Neural cell (in vitro differentiated cells): Measurements from ENCODE around the gene ENOX1. TPM values are rescaled to one million over a fixed set of nuclear protein-coding genes. Genes with fewer than 3 reads are reported as not detected.

Experiments
- H2AFZ ChIP-seq: fragments of 200-600, 300-800 bp; sonication (generic), shearing (Covaris generic); 2 replicates; pipeline ENCODE4 v1.6.0; 2014; ENCODE audit warnings: low read depth, mild to moderate bottlenecking, antibody characterized with exemption, low read length, moderate library complexity
- H3F3A ChIP-seq: fragments of 200-600 bp; shearing (Covaris generic); 2 replicates; pipeline ENCODE4 v1.6.1; 2016; ENCODE audit warnings: mild to moderate bottlenecking, moderate library complexity, mixed read lengths, antibody characterized with exemption, low read length; ENCODE audit not compliant: insufficient read depth, poor library complexity, severe bottlenecking
- H3K27ac ChIP-seq: fragments of 200-600, 300-800 bp; sonication (generic), shearing (Covaris generic); 2 replicates; pipeline ENCODE4 v1.5.1; 2014; ENCODE audit warnings: mild to moderate bottlenecking, low read length, moderate library complexity
- H3K27me3 ChIP-seq: fragments of 300-800, 200-600 bp; sonication (generic), shearing (Covaris generic); 2 replicates; pipeline ENCODE4 v1.6.0; 2014; ENCODE audit warnings: mild to moderate bottlenecking, low read depth, low read length, moderate library complexity; ENCODE audit not compliant: insufficient read depth
- H3K36me3 ChIP-seq: fragments of 300-800, 200-600 bp; sonication (generic), shearing (Covaris generic); 2 replicates; pipeline ENCODE4 v1.5.1; 2014; ENCODE audit warnings: mild to moderate bottlenecking, antibody characterized with exemption, low read length, moderate library complexity; ENCODE audit not compliant: insufficient read depth
- H3K4me2 ChIP-seq: fragments of 300-800, 200-600 bp; sonication (generic), shearing (Covaris generic); 2 replicates; pipeline ENCODE4 v1.6.0; 2014; ENCODE audit warnings: mild to moderate bottlenecking, low read length
- H3K4me3 ChIP-seq: fragments of 300-800, 200-600 bp; sonication (generic), shearing (Covaris generic); 2 replicates; pipeline ENCODE4 v1.5.1; 2014; ENCODE audit warnings: mild to moderate bottlenecking, low read length, moderate library complexity
- H3K79me2 ChIP-seq: fragments of 200-600 bp; shearing (Covaris generic); replicated peaks from 2 replicates; pipeline ENCODE4 v1.6.0; 2014; ENCODE audit warnings: mild to moderate bottlenecking, low read length, moderate library complexity; ENCODE audit not compliant: insufficient read depth
- H3K9ac ChIP-seq: fragments of 300-800, 200-600 bp; sonication (generic), shearing (Covaris generic); 2 replicates; pipeline ENCODE4 v1.6.1; 2016; ENCODE audit warnings: mild to moderate bottlenecking, low read length, mixed read lengths
- H3K9me2 ChIP-seq: fragments of 200-600 bp; shearing (Covaris generic); 2 replicates; pipeline ENCODE4 v1.6.1; 2016; ENCODE audit warnings: mild to moderate bottlenecking, low read length, mixed read lengths; ENCODE audit not compliant: insufficient read depth
- H3K9me3 ChIP-seq: fragments of 200-600, 300-800 bp; sonication (generic), shearing (Covaris generic); 2 replicates; pipeline ENCODE4 v1.6.1; 2016; ENCODE audit warnings: mild to moderate bottlenecking, mixed run types, low read length, moderate library complexity, mixed read lengths
- H4K20me1 ChIP-seq: fragments of 200-600 bp; shearing (Covaris generic); 2 replicates; pipeline ENCODE4 v1.6.1; 2016; ENCODE audit warnings: mild to moderate bottlenecking, mixed run types; ENCODE audit not compliant: insufficient read depth
- CTCF ChIP-seq: fragments of 450-650 bp; IDR thresholded peaks from 2 replicates; pipeline ENCODE4 v1.5.1; 2014; ENCODE audit warnings: antibody characterized with exemption, mild to moderate bottlenecking, moderate library complexity; ENCODE audit not compliant: poor library complexity, severe bottlenecking
- EP300 ChIP-seq: fragments of 450-650 bp; conservative IDR thresholded peaks from 2 replicates; pipeline ENCODE4 v1.6.1; 2014; ENCODE audit warnings: antibody characterized with exemption, mild to moderate bottlenecking, moderate library complexity; ENCODE audit not compliant: poor library complexity, severe bottlenecking
- EZH2 ChIP-seq: fragments of 200-600, 300-800 bp; shearing (Covaris generic), sonication (generic); IDR thresholded peaks from 2 replicates; pipeline ENCODE4 v1.6.1; 2014; ENCODE audit warnings: antibody characterized with exemption, low read length, borderline replicate concordance, mild to moderate bottlenecking; ENCODE audit not compliant: insufficient read depth, poor library complexity, severe bottlenecking
- MXI1 ChIP-seq: fragments of 450-650 bp; conservative IDR thresholded peaks from 2 replicates; pipeline ENCODE4 v1.6.1; 2014; ENCODE audit warnings: antibody characterized with exemption, mild to moderate bottlenecking; ENCODE audit not compliant: poor library complexity, severe bottlenecking
- POLR2AphosphoS5 ChIP-seq: IDR thresholded peaks from 2 replicates; pipeline ENCODE4 v1.6.1; 2012
- RAD21 ChIP-seq: fragments of 450-650 bp; conservative IDR thresholded peaks from 2 replicates; pipeline ENCODE4 v1.6.1; 2014; ENCODE audit warnings: antibody characterized with exemption, mild to moderate bottlenecking, moderate library complexity
- REST ChIP-seq: IDR thresholded peaks from 2 replicates; pipeline ENCODE4 v1.6.1; 2012; ENCODE audit warnings: borderline replicate concordance
- SMC3 ChIP-seq: fragments of 450-650 bp; conservative IDR thresholded peaks from 2 replicates; pipeline ENCODE4 v1.6.1; 2014; ENCODE audit warnings: antibody characterized with exemption, mild to moderate bottlenecking, moderate library complexity; ENCODE audit not compliant: poor library complexity
- TAF1 ChIP-seq: IDR thresholded peaks from 2 replicates; pipeline ENCODE4 v1.6.1; 2012; ENCODE audit warnings: low read depth
- polyA plus RNA-seq: library from polyadenylated mRNA; depleted of rRNA; stranded (reverse); fragments of >200 nt; gene quantifications from 2 replicates; pipeline ENCODE4 v1.2.3, GENCODE V29; 2014

ENOX1 gene
- polyA plus RNA-seq, 1 donor from 2014 or later = 42.6 TPM

GRCh38 chr13:43464578-43465264 lies 322.1 kb downstream of the ENOX1 start:
- Histone ChIP-seq H4K20me1 (no peaks in the 10 kb centered on the region), H3K27me3 (no peaks in the 10 kb centered on the region), H3K9ac (no peak overlapping the region), H3K9me2 (no peaks in the 10 kb centered on the region), H3K36me3 (no peaks in the 10 kb centered on the region), H3K4me3 (no peak overlapping the region), H2AFZ (no peak overlapping the region), H3K9me3 (no peaks in the 10 kb centered on the region), H3K4me2 (no peak overlapping the region), H3K79me2 (no peaks in the 10 kb centered on the region), H3K27ac (no peak overlapping the region), H3F3A (no peaks in the 10 kb centered on the region)
- TF ChIP-seq REST (no peak), CTCF (no peak), TAF1 (no peak), SMC3 (no peak), EP300 (no peak), RAD21 (no peak), EZH2 (no peak), POLR2AphosphoS5 (no peak), MXI1 (no peak)

DNA sequence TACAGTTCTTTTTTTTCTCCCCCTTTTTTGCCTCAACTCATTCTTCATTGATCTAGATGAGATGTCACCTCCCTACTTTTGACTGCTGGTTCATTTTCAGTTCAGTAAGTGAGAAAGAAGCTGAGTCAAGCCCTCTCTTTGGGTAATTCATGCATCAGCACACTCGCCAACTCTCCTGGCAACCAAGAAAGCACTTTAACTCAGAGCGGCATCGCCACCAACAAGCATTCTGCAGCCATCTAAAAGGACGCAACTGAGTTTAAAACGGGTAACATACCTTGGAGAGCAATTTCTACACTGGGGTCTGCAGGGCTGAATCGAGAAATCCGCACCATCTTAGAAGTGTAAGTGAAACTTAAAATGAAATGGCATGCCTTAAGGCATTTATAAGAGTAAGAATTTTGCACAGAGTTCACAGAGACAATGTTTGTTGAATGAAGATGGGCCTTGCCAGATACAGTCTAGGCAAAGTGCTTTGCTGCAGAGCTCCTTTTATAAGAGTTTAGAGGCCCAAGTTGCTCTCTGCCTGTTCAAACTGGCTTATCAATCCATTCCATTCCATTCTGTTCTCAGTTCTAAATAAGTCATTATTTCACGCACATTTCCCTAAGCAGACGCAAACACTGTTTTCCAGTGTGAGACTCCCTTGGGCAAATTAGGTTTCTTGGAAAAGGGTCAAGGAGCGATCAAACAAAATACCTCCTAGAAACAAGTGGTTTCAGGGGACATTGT lies 338.0 kb downstream of the ENOX1 start:
- no peak overlapping the region for H3K27ac ChIP-seq
- no peaks in the 10 kb centered on the region for H4K20me1 ChIP-seq
- no peak overlapping the region for H3K4me2 ChIP-seq
- no peaks in the 10 kb centered on the region for H3K27me3 ChIP-seq
- no peaks in the 10 kb centered on the region for H3K36me3 ChIP-seq
- no peak overlapping the region for H3K9ac ChIP-seq
- H3F3A ChIP-seq = no peaks in the 10 kb centered on the region
- no peak overlapping the region for H2AFZ ChIP-seq
- H3K9me2 ChIP-seq = no peaks in the 10 kb centered on the region
- H3K79me2 ChIP-seq = no peaks in the 10 kb centered on the region
- no peaks in the 10 kb centered on the region for H3K9me3 ChIP-seq
- H3K4me3 ChIP-seq = no peak overlapping the region
- TF ChIP-seq RAD21 = no peak
